Mesenchymal stem cell (in vitro differentiated cells and primary cell): ENCODE data around the gene ATP5ME.

Source experiments
- DNase-seq: peaks from one replicate; pipeline ENCODE4 v3.0.0-alpha.2; 2013
- H2AFZ ChIP-seq: one replicate; pipeline ENCODE4 v1.6.1; 2013; ENCODE audit warnings: low read depth, mild to moderate bottlenecking, control low read depth, inconsistent platforms, low read length, moderate library complexity
- H2AK5ac ChIP-seq: 2 replicates; pipeline ENCODE4 v1.6.1; 2013; ENCODE audit warnings: low read length, moderate library complexity, mild to moderate bottlenecking, inconsistent platforms; ENCODE audit not compliant: severe bottlenecking
- H2BK120ac ChIP-seq: one replicate; pipeline ENCODE4 v1.6.1; 2013; ENCODE audit warnings: low read depth, mild to moderate bottlenecking, inconsistent platforms, low read length, moderate library complexity
- H2BK12ac ChIP-seq, 2 experiments: one replicate each; pipeline ENCODE4 v1.6.1; 2013; ENCODE audit warnings: inconsistent platforms in 2 of 2, low read length in 2 of 2, mild to moderate bottlenecking in 2 of 2, moderate library complexity in 2 of 2, control low read depth in 1 of 2
- H2BK15ac ChIP-seq: one replicate; pipeline ENCODE4 v1.6.1; 2013; ENCODE audit warnings: mild to moderate bottlenecking, low read depth, inconsistent platforms; ENCODE audit not compliant: poor library complexity, severe bottlenecking
- H2BK5ac ChIP-seq: 2 replicates; pipeline ENCODE4 v1.6.1; 2013; ENCODE audit warnings: low read depth, mild to moderate bottlenecking, low read length, control low read depth, inconsistent platforms; ENCODE audit not compliant: poor library complexity, severe bottlenecking
- H3K14ac ChIP-seq, 2 experiments: one replicate each; pipeline ENCODE4 v1.6.1; 2013; ENCODE audit warnings: inconsistent platforms in 2 of 2, low read length in 2 of 2, control low read depth in 1 of 2, mild to moderate bottlenecking in 1 of 2, moderate library complexity in 1 of 2
- H3K18ac ChIP-seq, 2 experiments: one replicate each; pipeline ENCODE4 v1.6.1; 2013; ENCODE audit warnings: inconsistent platforms in 2 of 2, low read length in 2 of 2, control low read depth in 1 of 2, low read depth in 1 of 2, mild to moderate bottlenecking in 1 of 2
- H3K23ac ChIP-seq, 2 experiments: one replicate each; pipeline ENCODE4 v1.6.1; 2013; ENCODE audit warnings: inconsistent platforms in 2 of 2, low read length in 2 of 2, mild to moderate bottlenecking in 2 of 2, moderate library complexity in 2 of 2, control low read depth in 1 of 2
- H3K27ac ChIP-seq: 2 replicates; pipeline ENCODE4 v1.5.1; 2013; ENCODE audit warnings: mild to moderate bottlenecking, moderate library complexity, low read length, control low read depth, inconsistent platforms; ENCODE audit not compliant: poor library complexity, severe bottlenecking
- H3K27me3 ChIP-seq, 2 experiments: 2 replicates each; pipeline versions ENCODE4 v1.6.1 to v1.7.0; 2013; ENCODE audit warnings: low read length in 2 of 2, mild to moderate bottlenecking in 2 of 2, moderate library complexity in 2 of 2, control low read depth in 1 of 2, inconsistent platforms in 1 of 2; ENCODE audit not compliant: control insufficient read depth in 1 of 2, insufficient read depth in 1 of 2
- H3K36me3 ChIP-seq, 2 experiments: 2 replicates each; pipeline versions ENCODE4 v1.6.1 to v1.7.0; 2013; ENCODE audit warnings: low read length in 2 of 2, control low read depth in 1 of 2, inconsistent platforms in 1 of 2, low read depth in 1 of 2, mild to moderate bottlenecking in 1 of 2; ENCODE audit not compliant: insufficient read depth in 2 of 2, control insufficient read depth in 1 of 2
- H3K4ac ChIP-seq, 2 experiments: one replicate each; pipeline ENCODE4 v1.6.1; 2013; ENCODE audit warnings: inconsistent platforms in 2 of 2, low read length in 2 of 2, mild to moderate bottlenecking in 2 of 2, moderate library complexity in 2 of 2, control low read depth in 1 of 2, low read depth in 1 of 2
- H3K4me1 ChIP-seq: 2 replicates; pipeline ENCODE4 v1.6.1; 2013; ENCODE audit warnings: low read depth, low read length, control low read depth; ENCODE audit not compliant: control insufficient read depth, insufficient read depth
- H3K4me2 ChIP-seq: 2 replicates; pipeline ENCODE4 v1.6.1; 2013; ENCODE audit warnings: low read length, mild to moderate bottlenecking, inconsistent platforms; ENCODE audit not compliant: poor library complexity, severe bottlenecking
- H3K4me3 ChIP-seq, 2 experiments: 2 replicates each; pipeline versions ENCODE4 v1.5.1 to v1.7.0; 2013; ENCODE audit warnings: low read length in 2 of 2, mild to moderate bottlenecking in 2 of 2, control low read depth in 1 of 2, low read depth in 1 of 2; ENCODE audit not compliant: insufficient read depth in 1 of 2
- H3K79me1 ChIP-seq: replicated peaks from 2 replicates; pipeline ENCODE4 v1.6.1; 2013; ENCODE audit warnings: mild to moderate bottlenecking, control low read depth, low read length, inconsistent platforms; ENCODE audit not compliant: poor library complexity, severe bottlenecking
- H3K9ac ChIP-seq: 2 replicates; pipeline ENCODE4 v1.7.0; 2013; ENCODE audit warnings: mild to moderate bottlenecking, low read length, moderate library complexity
- H3K9me3 ChIP-seq: 2 replicates; pipeline ENCODE4 v1.7.0; 2013; ENCODE audit warnings: mild to moderate bottlenecking, low read length; ENCODE audit not compliant: control insufficient read depth
- H4K8ac ChIP-seq: one replicate; pipeline ENCODE4 v1.6.1; 2013; ENCODE audit warnings: inconsistent platforms, mild to moderate bottlenecking, low read length, moderate library complexity
- H4K91ac ChIP-seq: one replicate; pipeline ENCODE4 v1.6.1; 2013; ENCODE audit warnings: mild to moderate bottlenecking, low read length, inconsistent platforms
- WGBS: methylation state at CpG from one replicate; pipeline ENCODE4 v1.1.7; 2013; ENCODE audit warnings: mixed read lengths; 5-methylcytosine and 5-hydroxymethylcytosine counted together

The ATP5ME gene

GRCh38 chr4:683982-684622 is 10.0 kb upstream of the ATP5ME start:
- H3K18ac ChIP-seq: peak overlapping the region; percentile 1 to 45
- peak overlapping the region in 1 of 2 experiments; percentile 47 for H2BK12ac ChIP-seq
- no peak overlapping the region for H3K4ac ChIP-seq
- H4K91ac ChIP-seq: peak overlapping the region; percentile 58
- no peaks in the 10 kb centered on the region for H3K9me3 ChIP-seq
- H3K27ac ChIP-seq: no peak overlapping the region
- H2AFZ ChIP-seq: no peak overlapping the region
- H2AK5ac ChIP-seq: no peak overlapping the region
- no peak overlapping the region for H2BK120ac ChIP-seq
- no peak overlapping the region for H3K23ac ChIP-seq
- peaks cover 18 to 21% of the 10 kb centered on the region in 2 experiments for H3K36me3 ChIP-seq
- H3K4me1 ChIP-seq: peaks cover 59% of the 10 kb centered on the region
- peaks cover 2% of the 10 kb centered on the region for H3K79me1 ChIP-seq
- no peak overlapping the region for H3K4me2 ChIP-seq
- no peaks in the 10 kb centered on the region for H3K27me3 ChIP-seq
- H3K4me3 ChIP-seq: no peak overlapping the region
- 61% methylated on average over 17 of the region's 19 CpGs for WGBS
- H4K8ac ChIP-seq: peak overlapping the region; percentile 66
- no peak overlapping the region for H2BK5ac ChIP-seq
- peak; percentile 62 for DNase-seq
- H3K9ac ChIP-seq: no peak overlapping the region
- H3K14ac ChIP-seq: no peak overlapping the region
- H2BK15ac ChIP-seq: no peak overlapping the region

GRCh38 chr4:683247-683897 is 9.3 kb upstream of the ATP5ME start:
- H2BK5ac ChIP-seq: no peak overlapping the region
- no peak overlapping the region for H2BK120ac ChIP-seq
- no peaks in the 10 kb centered on the region for H3K79me1 ChIP-seq
- H2AFZ ChIP-seq: no peak overlapping the region
- no peak overlapping the region for H3K4me2 ChIP-seq
- no peak overlapping the region for H3K4ac ChIP-seq
- H3K27ac ChIP-seq: no peak overlapping the region
- peaks cover 18 to 21% of the 10 kb centered on the region in 2 experiments for H3K36me3 ChIP-seq
- peaks cover 52% of the 10 kb centered on the region for H3K4me1 ChIP-seq
- no peak overlapping the region for H2BK15ac ChIP-seq
- H3K9me3 ChIP-seq: no peaks in the 10 kb centered on the region
- H2BK12ac ChIP-seq: peak overlapping the region in 1 of 2 experiments; percentile 17
- H3K27me3 ChIP-seq: no peaks in the 10 kb centered on the region
- H4K91ac ChIP-seq: peak overlapping the region; percentile 58
- no peak overlapping the region for H3K4me3 ChIP-seq
- DNase-seq: no peak
- no peak overlapping the region for H4K8ac ChIP-seq
- peak overlapping the region; percentile 26 for H2AK5ac ChIP-seq
- H3K14ac ChIP-seq: no peak overlapping the region
- no peak overlapping the region for H3K9ac ChIP-seq
- H3K18ac ChIP-seq: peak overlapping the region; percentile 1 to 45
- WGBS: 89% methylated on average over 25 of the region's 25 CpGs
- H3K23ac ChIP-seq: no peak overlapping the region

- Histone ChIP-seq H3K27ac (no peak overlapping the region), H3K4me1 (peaks cover 49% of the 10 kb centered on the region), H3K14ac (no peak overlapping the region), H2BK15ac (no peak overlapping the region), H3K27me3 (no peaks in the 10 kb centered on the region), H4K91ac (no peak overlapping the region), H2AK5ac (no peak overlapping the region), H3K9me3 (no peaks in the 10 kb centered on the region), H3K4me3 (no peak overlapping the region), H3K4me2 (no peak overlapping the region), H3K79me1 (no peaks in the 10 kb centered on the region), H3K4ac (no peak overlapping the region), H4K8ac (no peak overlapping the region), H2BK12ac (no peak overlapping the region), H3K18ac (no peak overlapping the region), H3K9ac (no peak overlapping the region), H3K23ac (no peak overlapping the region), H3K36me3 (peaks cover 18 to 21% of the 10 kb centered on the region in 2 experiments), H2BK120ac (no peak overlapping the region), H2AFZ (no peak overlapping the region), H2BK5ac (no peak overlapping the region)
- WGBS: 97% methylated on average over 23 of the region's 23 CpGs
- no peak for DNase-seq
Observed at GRCh38 chr4:682490-683172, 8.6 kb upstream of the ATP5ME start.

- Histone ChIP-seq H3K23ac (no peak overlapping the region), H3K18ac (no peak overlapping the region), H3K79me1 (no peaks in the 10 kb centered on the region), H2AFZ (no peak overlapping the region), H3K4ac (no peak overlapping the region), H2AK5ac (no peak overlapping the region), H2BK15ac (no peak overlapping the region), H4K8ac (peak overlapping the region; percentile 56), H3K4me3 (no peak overlapping the region), H3K27me3 (no peaks in the 10 kb centered on the region), H3K27ac (no peak overlapping the region), H2BK12ac (no peak overlapping the region), H4K91ac (no peak overlapping the region), H3K36me3 (peaks cover 18 to 23% of the 10 kb centered on the region in 2 experiments), H3K14ac (no peak overlapping the region), H2BK5ac (no peak overlapping the region), H2BK120ac (no peak overlapping the region), H3K9ac (no peak overlapping the region), H3K4me2 (no peak overlapping the region), H3K9me3 (no peaks in the 10 kb centered on the region), H3K4me1 (peaks cover 49% of the 10 kb centered on the region)
- DNase-seq: no peak
- WGBS: 69% methylated on average over 51 of the region's 58 CpGs
Observed at GRCh38 chr4:681736-682451, 7.8 kb upstream of the ATP5ME start.
